Adipose tissue (tissue), 3 donors: Measurements from ENCODE around the gene OR4D9. TPM values are rescaled to one million over a fixed set of nuclear protein-coding genes. Genes with fewer than 3 reads are reported as not detected.
"Not testable (repeated sequence)": the region's sequence is repeated elsewhere in the genome, so short reads cannot be mapped to it uniquely, and the experiment has no call there.

Experiments
- H3K27ac ChIP-seq: one replicate; pipeline ENCODE4 v1.5.1; 2013; ENCODE audit warnings: low read depth, low read length
- WGBS, 3 donors: extraction: QIAGEN DNeasy Blood & Tissue Kit; methylation state at CpG; one replicate each; pipeline ENCODE4 v1.1.7; 2013; 5-methylcytosine and 5-hydroxymethylcytosine counted together
- polyA plus RNA-seq, 3 donors: library from polyadenylated mRNA; stranded (reverse); fragments of 200-250 nt; gene quantifications; one replicate each; pipeline ENCODE4 v1.2.3, GENCODE V29; 2013
- donor health status: healthy with polysubstance abuse.
- donor health status: Bipolar disorder and iron deficiency.
- donor health status: healthy.

Gene OR4D9
- polyA plus RNA-seq, 3 donors, result under 0.01 TPM; not detected in 2

DNA sequence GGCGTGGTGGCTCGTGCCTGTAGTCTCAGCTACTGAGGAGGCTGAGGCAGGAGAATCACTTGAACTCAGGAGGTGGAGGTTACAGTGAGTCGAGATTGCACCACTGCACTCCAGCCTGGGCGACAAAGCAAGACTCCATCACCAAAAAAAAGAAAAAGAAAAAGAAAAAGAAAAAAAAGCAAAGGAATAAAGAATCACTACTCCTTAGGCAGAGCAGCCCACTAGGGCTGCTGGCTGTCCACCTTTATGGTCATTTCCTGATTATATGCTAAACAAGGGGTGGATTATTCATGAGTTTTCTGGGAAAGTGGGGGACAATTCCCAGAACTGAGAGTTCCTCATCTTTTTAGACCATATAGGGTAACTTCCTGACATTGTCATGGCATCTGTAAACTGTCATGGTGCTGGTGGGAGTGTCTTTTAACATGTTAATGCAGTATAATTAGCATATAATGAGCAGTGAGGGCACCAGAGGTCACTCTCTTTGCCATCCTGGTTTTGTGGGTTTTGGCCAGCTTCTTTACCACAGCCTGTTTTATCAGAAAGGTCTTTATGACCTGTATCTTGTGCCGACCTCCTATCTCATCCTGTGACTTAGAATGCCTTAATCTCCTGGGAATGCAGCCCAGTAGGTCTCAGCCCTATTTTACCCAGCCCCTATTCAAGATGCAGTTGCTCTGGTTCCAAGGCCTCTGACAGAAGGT is 36.4 kb downstream of the OR4D9 start:
- 84 to 89% (median 86%) methylated on average over 5 of the region's 5 CpGs for WGBS, 3 donors
- H3K27ac ChIP-seq, result not testable (repeated sequence)

DNA sequence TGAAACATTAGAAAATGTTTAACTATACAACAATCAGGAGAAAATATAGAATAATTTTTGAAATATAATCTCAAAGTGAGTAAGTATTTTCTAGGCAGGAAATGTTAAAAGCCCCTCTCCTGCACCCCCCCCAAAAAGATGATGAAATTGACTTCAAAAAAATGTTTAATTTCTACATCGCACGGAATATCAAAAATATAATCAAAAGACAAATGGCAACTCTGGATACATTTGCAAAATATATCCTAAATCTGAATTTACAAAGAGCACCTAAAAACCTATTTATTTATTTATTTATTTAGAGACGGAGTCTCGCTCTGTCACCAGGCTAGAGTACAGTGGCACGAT is 36.9 kb downstream of the OR4D9 start:
- H3K27ac ChIP-seq, result no peak overlapping the region
- WGBS, 3 donors, result 96 to 98% (median 97%) methylated on average over 5 of the region's 5 CpGs

DNA sequence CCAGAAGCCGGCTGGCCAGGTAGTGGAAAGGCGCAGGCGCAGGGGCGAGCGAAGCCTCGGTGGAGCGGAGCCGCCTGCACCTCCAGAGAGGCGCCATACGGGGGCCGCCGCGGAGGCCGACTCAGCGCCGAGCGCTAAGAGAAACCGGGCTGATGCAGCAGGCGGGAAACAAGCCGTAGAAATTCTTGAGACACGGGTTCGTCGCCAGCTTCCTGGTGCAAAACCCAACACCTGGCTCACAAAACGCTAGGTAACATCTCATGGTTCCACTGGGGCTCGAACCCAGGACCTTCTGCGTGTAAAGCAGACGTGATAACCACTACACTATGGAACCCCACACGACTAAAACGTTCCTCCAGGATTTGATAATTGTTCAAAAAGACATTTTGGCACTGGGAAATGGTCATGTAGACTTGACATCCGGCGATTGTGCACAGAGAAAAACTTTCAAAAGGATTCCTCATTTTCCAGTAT is 39.1 kb downstream of the OR4D9 start:
- no peak overlapping the region for H3K27ac ChIP-seq
- 0 to 1% (median 0%) methylated on average over 31 of the region's 31 CpGs for whole genome bisulfite sequencing, 3 donors

DNA sequence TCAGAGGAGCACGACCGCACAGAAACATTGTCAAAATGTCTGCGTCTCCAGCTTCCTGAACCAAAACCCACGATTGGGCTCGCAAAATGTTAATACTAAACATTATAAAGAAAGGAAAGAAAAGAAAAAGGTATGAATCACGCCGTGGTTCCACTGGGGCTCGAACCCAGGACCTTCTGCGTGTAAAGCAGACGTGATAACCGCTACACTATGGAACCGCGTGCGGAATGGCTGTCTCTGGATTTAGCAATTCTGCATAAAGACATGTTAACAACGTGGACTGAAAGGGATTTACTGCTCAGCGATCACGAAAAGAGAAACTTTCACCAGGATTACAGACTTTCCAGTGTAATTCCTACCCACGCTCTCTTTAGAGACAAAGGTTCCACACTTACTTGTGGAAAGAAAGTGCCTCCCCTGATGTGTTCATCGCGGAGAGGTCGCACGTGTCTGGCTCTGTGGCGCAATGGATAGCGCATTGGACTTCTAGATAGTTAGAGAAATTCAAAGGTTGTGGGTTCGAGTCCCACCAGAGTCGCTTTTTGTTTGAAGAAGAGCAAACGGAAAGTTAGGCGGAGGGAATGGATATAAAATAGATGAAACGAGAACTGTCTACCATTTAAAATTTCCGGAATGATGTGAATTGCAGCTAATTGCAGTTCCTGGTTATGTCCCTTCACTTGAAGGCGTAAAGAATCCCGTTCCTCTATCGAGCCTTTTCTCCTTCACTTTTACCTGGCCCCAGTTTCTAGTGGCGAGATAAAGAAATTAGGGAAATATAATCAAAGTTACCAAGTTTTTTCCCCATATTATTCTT is 39.7 kb downstream of the OR4D9 start:
- H3K27ac ChIP-seq, result no peak overlapping the region
- WGBS, 3 donors, result 0 to 1% (median 1%) methylated on average over 34 of the region's 34 CpGs

DNA sequence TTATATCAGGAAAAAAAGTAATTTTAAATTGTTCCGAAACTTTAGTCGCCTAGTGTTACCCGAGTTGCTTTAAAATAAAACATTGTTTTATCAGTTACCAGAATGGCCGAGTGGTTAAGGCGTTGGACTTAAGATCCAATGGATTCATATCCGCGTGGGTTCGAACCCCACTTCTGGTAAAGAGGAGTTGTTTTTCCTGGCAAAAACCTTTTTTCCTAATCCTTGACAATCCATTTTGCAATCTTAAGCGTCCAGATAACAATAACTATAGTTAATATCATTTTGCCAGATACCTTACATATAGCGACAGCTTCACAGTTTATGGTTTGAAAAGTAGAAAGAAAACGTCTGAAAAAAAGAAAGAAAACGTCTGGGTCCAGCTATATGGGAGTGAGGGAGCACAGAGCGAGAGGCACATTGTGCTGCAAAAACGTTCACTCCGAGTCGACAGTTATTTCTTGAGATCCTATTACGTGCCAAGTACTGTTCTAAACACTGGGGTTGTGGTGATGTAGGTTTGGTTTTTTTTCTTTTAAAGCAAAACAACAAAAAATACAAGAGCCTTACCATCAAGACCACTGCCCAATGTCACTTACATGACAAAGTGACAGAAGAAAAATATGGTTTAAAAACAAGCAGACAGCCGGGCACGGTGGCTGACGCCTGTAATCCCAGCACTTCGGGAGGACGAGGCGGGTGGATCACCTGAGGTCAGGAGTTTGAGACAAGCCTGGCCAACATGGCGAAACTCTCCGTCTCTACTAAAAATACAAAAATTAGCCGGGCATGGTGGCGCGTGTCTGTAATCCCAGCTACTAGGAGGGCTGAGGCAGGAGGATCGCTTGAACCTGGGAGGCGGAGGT is 40.6 kb downstream of the OR4D9 start:
- WGBS, 3 donors, result 20 to 31% (median 30%) methylated on average over 30 of the region's 30 CpGs
- H3K27ac ChIP-seq, result no peak overlapping the region

DNA sequence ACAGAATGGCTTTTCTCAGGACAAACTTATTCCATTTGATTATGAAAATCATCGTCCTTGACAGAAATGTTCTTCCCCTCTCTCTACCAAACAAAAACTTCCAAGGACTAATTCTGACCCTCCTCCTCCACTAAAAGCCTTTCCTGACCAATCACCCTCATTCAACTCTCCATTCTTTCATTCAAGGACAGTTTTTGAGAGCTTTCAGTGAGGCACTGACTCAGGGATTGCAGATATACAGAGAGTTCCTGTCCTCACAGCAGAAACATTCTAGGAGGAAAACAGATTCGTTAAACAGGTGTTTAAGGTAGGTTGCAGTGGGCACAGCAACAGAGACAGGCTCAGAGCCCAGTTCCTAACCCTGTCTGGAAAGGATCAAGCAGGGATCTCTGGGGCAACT is 41.5 kb downstream of the OR4D9 start:
- WGBS, 3 donors, result 32 to 70% (median 68%) methylated on average over 2 of the region's 2 CpGs
- H3K27ac ChIP-seq, result no peak overlapping the region

DNA sequence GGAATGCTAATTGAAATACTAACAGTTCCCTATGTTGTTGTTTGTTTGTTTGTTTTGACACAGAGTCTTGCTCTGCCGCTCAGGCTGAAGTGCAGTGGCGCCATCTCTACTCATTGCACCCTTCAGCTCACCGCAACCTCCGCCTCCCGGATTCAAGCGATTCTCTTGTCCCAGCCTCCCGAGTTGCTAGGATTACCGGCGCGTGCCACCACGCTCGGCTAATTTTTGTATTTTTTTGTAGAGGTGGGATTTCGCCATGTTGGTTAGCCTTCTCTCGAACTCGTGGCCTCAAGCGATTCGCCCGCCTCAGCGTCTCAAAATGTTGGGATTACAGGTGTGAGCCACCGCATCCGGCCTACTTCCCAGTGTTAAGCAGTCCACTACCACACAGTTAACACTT is 42.0 kb downstream of the OR4D9 start:
- no peak overlapping the region for H3K27ac ChIP-seq
- WGBS, 3 donors, result 95 to 98% (median 98%) methylated on average over 21 of the region's 21 CpGs

DNA sequence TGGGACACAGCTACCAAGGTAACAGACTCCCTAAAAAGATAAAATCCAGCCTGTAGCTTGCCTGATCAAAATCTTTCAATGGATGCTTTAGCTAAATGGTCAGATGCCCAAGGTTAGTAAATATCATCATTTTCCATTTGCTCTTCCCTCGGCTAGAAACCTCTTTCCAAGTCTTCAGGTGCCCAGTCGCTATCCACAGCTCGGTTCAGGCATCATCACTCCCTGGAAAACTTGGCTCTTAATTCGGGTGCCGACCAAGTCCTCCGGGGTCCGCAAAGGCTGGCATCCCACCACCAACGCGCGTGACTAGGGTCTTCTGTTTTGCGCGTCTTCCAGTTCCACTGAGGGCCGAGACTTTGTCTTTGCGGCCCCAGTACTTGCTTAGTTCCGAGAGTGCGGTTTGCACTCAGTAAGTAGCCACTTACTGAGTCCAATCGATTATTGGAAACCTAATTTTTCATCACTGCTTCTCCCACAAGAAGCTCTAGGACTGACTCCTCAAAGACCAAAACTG is 44.3 kb downstream of the OR4D9 start:
- WGBS, 3 donors, result 14 to 22% (median 19%) methylated on average over 17 of the region's 17 CpGs
- H3K27ac ChIP-seq, result no peak overlapping the region

DNA sequence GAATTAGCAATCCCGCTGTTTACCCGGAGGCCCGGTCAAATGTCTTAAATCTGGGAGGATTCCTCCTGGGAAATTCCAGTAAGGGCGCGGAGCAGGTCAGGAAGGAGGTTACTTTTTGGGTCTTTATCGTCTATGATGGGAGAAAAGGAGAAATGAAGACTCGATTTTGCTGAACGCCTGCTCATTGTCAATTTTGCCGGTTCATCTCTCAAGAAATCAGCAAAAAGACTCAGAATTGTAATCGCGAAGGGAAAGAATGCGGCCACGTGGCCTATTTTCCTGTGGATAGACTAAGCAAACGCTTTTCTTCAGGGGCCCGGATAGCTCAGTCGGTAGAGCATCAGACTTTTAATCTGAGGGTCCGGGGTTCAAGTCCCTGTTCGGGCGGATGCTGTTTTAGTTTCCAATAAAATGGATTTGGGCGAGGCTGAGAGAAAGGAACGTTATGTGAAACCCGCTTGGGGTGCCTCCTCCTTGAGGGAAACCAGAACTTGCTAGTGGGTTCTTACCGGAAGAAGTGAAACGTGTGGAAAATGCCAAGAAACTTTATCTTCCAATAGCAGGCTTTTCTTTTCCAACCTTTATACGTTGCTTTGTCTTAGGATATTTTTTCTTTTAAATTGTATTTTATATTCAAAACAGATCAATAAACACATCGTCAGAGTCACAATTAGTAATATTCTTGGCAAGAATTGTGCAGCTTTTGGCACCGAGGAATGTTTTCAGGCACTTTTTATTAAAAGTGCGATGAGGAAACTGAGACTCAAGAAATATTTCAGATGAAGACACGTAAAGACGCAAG is 45.0 kb downstream of the OR4D9 start:
- WGBS, 3 donors, result 6 to 8% (median 7%) methylated on average over 30 of the region's 30 CpGs
- no peak overlapping the region for H3K27ac ChIP-seq

DNA sequence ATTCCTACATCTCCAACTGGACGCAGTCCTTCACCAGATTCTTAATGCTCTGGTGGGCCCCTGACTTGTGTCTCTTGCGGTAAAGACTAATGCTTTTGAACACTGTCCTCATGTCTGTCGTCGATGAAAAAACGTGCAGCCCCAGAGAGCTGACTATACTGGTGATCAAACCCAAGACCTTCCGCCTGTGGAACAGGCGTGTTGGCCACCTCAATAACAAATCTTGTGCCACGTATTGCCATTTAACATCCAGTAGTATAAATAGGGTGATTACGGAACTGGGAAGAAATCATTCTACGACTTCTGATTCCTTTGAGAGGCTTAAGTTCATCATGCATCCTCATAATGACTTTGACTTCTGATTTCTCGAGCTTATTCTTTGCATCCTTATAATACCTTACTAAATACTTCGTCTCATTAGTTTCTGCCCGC is 45.6 kb downstream of the OR4D9 start:
- WGBS, 3 donors, result 12 to 22% (median 19%) methylated on average over 13 of the region's 13 CpGs
- H3K27ac ChIP-seq, result no peak overlapping the region

DNA sequence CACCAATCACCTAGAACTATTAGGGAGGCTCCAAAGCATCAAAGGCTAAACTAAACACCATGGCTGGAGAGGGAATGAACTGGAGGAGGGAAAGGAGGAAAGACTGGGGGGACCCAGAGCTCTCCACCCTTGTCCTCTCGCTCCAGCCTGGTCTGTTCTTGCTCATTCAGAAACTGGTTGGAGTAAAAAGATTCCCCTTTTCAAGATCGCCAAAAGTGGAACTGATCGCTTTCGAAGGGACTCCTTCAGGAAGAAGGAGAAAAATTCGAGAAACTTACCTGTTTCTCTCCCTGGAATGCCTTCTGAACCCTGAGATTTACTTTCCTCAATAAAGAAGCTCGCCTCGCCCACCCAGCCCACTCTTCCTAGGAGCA is 46.9 kb downstream of the OR4D9 start:
- 61 to 67% (median 64%) methylated on average over 7 of the region's 7 CpGs for WGBS, 3 donors
- H3K27ac ChIP-seq, result no peak overlapping the region

DNA sequence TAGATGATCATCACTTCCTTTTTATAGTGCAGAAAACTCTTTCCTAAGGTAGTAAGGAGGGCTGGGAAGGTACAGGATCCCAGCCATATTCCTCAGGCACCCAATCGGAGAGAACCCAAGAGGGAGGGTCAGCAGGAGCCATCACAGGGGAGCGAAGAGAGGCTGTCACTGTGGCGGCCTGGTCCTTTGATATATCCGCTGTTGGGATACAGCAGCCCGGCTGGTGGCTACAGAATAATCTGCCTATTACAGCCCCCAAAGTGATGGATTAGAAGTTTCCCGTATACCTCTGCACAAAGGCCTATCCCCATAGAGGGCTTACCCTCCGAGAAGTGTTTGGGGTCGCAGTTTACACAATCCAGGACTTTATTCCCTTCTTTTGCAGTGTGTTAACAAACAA is 48.5 kb downstream of the OR4D9 start:
- H3K27ac ChIP-seq, result no peak overlapping the region
- 36 to 61% (median 60%) methylated on average over 8 of the region's 8 CpGs for WGBS, 3 donors

DNA sequence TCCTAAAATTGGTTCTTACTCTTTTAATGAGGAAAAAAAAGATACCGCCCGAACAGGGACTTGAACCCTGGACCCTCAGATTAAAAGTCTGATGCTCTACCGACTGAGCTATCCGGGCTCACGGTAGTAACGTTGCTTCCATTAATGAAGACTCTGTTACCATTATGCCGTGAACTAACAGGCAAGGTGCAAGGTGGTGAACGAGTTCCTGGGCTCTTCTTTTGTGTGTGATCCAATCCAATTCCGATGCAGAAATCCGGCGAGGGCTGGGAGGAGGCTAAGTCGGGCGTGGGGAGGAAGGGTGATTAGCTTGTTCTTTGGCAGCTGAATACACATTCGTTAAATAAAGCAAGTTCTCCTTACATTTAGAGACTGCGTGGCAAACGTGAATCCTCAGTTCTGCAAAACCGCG is 49.0 kb downstream of the OR4D9 start:
- 0 to 1% (median 1%) methylated on average over 18 of the region's 18 CpGs for WGBS, 3 donors
- H3K27ac ChIP-seq, result no peak overlapping the region

DNA sequence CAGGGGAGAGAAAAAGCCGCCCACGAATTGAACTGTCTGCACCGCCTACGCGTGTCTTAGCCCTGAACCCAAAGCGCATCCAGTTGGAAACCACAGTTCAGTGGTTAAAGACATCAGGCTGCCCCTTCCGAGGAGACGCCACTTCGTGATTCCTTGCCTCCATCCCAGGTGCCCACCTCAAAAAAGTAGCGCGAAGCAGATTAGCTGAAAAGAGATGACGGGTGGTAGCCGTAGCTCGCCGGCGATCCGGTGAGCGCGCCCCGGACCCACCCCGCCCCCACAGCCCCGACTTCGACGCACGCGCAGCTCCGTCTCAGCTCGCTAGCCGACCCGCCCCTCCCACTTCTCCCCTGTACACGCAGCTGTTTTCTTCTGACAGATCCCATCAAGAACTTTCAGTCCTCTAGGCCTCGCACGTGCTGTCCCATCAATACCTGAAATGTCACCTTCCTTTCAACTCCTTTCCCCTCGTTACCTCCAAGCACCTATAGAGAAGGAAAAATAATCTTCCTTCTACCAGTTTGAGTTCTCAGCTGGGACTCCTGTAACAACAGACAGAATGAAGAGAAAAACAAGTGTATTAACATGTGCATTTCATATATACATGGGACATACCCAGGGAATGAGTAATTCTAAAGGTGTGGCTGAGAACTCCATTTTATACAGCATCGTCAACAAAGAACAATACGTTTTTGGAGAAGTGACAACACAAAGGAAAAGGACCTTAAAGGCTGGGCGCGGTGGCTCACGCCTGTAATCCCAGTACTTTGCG is 49.5 kb downstream of the OR4D9 start:
- H3K27ac ChIP-seq, result no peak overlapping the region
- 5 to 7% (median 5%) methylated on average over 40 of the region's 40 CpGs for WGBS, 3 donors

DNA sequence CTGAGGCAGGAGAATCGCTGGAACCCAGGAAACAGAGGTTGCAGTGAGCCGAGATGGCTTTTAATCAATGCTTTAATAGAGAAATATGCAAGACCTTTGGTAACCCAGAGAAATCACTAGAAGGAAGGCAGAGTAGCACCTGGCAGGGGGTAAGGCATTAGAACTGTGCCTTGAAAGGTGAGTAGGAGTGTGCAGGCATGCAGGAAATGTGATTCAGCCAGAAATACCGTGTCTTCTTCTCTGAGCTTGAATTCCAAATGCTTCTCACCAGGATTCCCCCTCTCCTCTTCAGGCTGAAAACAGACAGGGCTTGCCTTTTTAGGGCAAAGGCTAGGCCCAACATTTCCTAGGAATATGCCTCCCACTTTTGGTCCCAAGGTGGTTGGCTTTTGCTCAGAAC is 51.0 kb downstream of the OR4D9 start:
- H3K27ac ChIP-seq, result no peak overlapping the region
- 83 to 89% (median 85%) methylated on average over 3 of the region's 3 CpGs for WGBS, 3 donors
